Heart right ventricle (tissue), 16 donors: ENCODE results near the gene TRIM31. TPM values are rescaled to one million over a fixed set of nuclear protein-coding genes. Genes with fewer than 3 reads are reported as not detected.

Experiments
- ATAC-seq, 8 donors: fragments of 200-7000 bp; cut with Tn5 transposase; one replicate each; pipeline ENCODE4 v1.9.1; 2020; ENCODE audit warnings: mild to moderate bottlenecking in 8 of 8, moderate library complexity in 8 of 8, moderate number of reproducible peaks in 1 of 8
- DNase-seq, 2 donors: peaks; one replicate each; pipeline ENCODE4 v3.0.0-alpha.2; 2020
- H3K27ac ChIP-seq, 10 donors: fragments of 200-600 bp; sonication (generic) in 2 of 10; one replicate each; pipeline versions ENCODE4 v1.5.0 to v1.8.0; 2020 to 2022; ENCODE audit warnings: mild to moderate bottlenecking in 3 of 10
- H3K27me3 ChIP-seq, 7 donors: fragments of 200-600 bp; one replicate each; pipeline ENCODE4 v1.8.0; 2021 to 2022; ENCODE audit warnings: mild to moderate bottlenecking in 2 of 7
- H3K36me3 ChIP-seq, 9 donors: fragments of 200-600 bp; sonication (generic) in 1 of 9; one replicate each; pipeline versions ENCODE4 v1.5.0 to v1.8.0; 2020 to 2022; ENCODE audit warnings: mild to moderate bottlenecking in 2 of 9
- H3K4me1 ChIP-seq, 9 donors: fragments of 200-600 bp; sonication (generic) in 1 of 9; one replicate each; pipeline versions ENCODE4 v1.5.0 to v1.8.0; 2020 to 2022; ENCODE audit warnings: mild to moderate bottlenecking in 4 of 9
- H3K4me3 ChIP-seq, 10 donors: fragments of 200-600 bp; sonication (generic) in 2 of 10; one replicate each; pipeline versions ENCODE4 v1.5.0 to v1.8.0; 2020 to 2022; ENCODE audit warnings: mild to moderate bottlenecking in 7 of 10, moderate library complexity in 2 of 10
- H3K9me3 ChIP-seq, 11 donors: fragments of 200-600 bp in 10 of 11; sonication (generic) in 2 of 11; one replicate each; pipeline versions ENCODE4 v1.5.0 to v1.8.0; 2013 to 2022; ENCODE audit warnings: mild to moderate bottlenecking in 2 of 11, control low read depth in 1 of 11, moderate library complexity in 1 of 11
- WGBS, 2 donors: extraction: QIAGEN DNeasy Blood & Tissue Kit; methylation state at CpG; one replicate each; pipeline ENCODE4 v1.1.7; 2013; ENCODE audit warnings: inconsistent platforms in 1 of 2; 5-methylcytosine and 5-hydroxymethylcytosine counted together
- intact Hi-C, 10 donors: fragments of 100-400 bp; cut with DNase I; formaldehyde crosslinking; loops; one replicate each; pipeline versions ENCODE4 v1.11.1 to v1.14.2; 2022
- polyA plus RNA-seq, 2 donors: library from polyadenylated mRNA; stranded (reverse); fragments of 200-250 nt; gene quantifications; one replicate each; pipeline ENCODE4 v1.2.3, GENCODE V29; 2013
- total RNA-seq, 10 donors: library from RNA; stranded (reverse); fragmentation: NEBNext Ultra II Directional in 3 of 10; extraction: Animal tissue kit (Norgen Biotek cat#: 25700) in 3 of 10; gene quantifications; one replicate each; pipeline versions ENCODE4 v1.2.1 to v1.2.4, GENCODE V29; 2021 to 2023
- TF ChIP-seq, protein P1 (sequence below), 9 donors: fragments of 200-600 bp; sonication (generic) in 2 of 9; IDR thresholded peaks; one replicate each; pipeline versions ENCODE4 v1.5.0 to v1.8.0; 2021 to 2022; ENCODE audit warnings: antibody characterized with exemption in 9 of 9, mild to moderate bottlenecking in 5 of 9, moderate library complexity in 1 of 9
- donor health status: Arrhythmogenic right ventricular cardiomyopathy.
- donor health status: ischemic (EF 13 %, LVEDD 7.1; RV severe dilation, severe dysfunction).
- donor health status: healthy with polysubstance abuse.
- donor health status: DM: no; HTN: yes; CAD: no.
- donor health status: DM: no; HTN: no; CAD: no.
- donor health status: ischemic (EF 25% LVEDD 6.9; RV normal size, moderate dysfunction).
- donor health status: ischemic (EF 25% LVEDD 5.7; RV mildly dilated, moderate dysfunction).
- donor health status: healthy.
- donor health status: DM: yes; HTN: yes; CAD: no.
- donor health status: Ischemic cardiomyopathy.
- donor health status: ischemic (EF 35%, LVEDD 5.7; RV mildly dilated, moderate dysfunction).
- donor health status: nonischemic (EF 11% LVEDD 7.7; RV severe dilation, severe dysfunction).
- donor health status: DM: yes; HTN: yes; CAD: no.
- donor health status: PGD.
- donor health status: ischemic (EF 29% LVEDD 5.4; RV normal size, mild dysfunction).
- donor health status: nonischemic (EF 23%, LVEDD 6.1; RV moderate dilation, normal function).

Gene TRIM31
- total and polyA plus RNA-seq, 12 donors = not detected

DNA sequence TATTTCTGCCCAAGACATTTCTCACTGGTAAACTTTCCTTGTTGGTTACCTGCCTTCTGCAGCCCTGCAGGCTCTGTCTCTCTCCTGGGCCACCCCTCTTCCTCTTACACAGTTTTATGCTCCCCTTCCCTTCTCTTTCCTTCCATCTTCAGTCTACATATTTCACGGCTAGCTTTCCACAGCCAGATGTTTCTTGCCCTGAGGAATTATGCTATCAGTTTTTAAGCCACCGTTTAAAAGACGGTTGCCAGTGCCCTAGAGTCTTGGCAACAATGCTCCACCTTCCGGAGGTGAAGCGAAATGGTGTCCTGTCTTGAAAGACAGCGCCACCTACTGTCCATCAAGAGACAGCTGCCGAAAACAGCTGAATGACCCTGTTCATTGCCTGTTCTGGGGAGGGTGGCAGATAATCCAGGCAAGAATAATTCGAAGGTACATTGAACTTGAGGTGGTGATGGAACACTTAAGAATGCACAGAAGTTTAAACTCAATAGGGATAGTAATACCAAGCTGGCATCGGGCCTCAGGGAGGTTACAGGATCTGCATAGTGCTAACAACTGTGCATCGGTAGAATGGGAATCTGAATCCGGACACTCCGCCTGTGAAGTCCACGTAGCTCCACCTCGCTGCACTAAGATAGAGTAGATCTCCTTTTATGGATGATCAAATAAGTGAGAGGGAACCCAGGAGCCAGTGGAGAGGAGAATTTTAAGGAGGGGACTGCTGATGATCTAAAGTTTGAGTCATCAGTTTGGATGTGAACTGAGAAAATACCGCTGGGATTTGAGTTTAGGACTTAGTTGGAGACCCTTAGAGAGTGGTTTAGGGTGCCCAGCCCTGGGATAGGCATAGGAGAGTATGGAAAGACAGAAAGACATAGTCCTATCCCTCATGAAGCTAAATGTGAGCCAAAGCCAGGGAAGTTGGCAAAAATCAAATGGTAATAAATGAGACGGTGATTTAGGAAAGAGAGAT is 18.3 kb upstream of the TRIM31 start:
- H3K4me1 ChIP-seq = peaks cover 0 to 17% (median 10%) of the 10 kb centered on the region in 9 donors
- 27 to 30% methylated on average over 16 of the region's 16 CpGs for WGBS, 2 donors
- H3K27ac ChIP-seq = no peak overlapping the region
- H3K27me3 ChIP-seq = peaks cover 10 to 97% (median 83%) of the 10 kb centered on the region in 7 donors
- peak; percentile 65 to 91 (median 85) for ATAC-seq
- TF ChIP-seq, protein P1, sequence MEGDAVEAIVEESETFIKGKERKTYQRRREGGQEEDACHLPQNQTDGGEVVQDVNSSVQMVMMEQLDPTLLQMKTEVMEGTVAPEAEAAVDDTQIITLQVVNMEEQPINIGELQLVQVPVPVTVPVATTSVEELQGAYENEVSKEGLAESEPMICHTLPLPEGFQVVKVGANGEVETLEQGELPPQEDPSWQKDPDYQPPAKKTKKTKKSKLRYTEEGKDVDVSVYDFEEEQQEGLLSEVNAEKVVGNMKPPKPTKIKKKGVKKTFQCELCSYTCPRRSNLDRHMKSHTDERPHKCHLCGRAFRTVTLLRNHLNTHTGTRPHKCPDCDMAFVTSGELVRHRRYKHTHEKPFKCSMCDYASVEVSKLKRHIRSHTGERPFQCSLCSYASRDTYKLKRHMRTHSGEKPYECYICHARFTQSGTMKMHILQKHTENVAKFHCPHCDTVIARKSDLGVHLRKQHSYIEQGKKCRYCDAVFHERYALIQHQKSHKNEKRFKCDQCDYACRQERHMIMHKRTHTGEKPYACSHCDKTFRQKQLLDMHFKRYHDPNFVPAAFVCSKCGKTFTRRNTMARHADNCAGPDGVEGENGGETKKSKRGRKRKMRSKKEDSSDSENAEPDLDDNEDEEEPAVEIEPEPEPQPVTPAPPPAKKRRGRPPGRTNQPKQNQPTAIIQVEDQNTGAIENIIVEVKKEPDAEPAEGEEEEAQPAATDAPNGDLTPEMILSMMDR (IDR thresholded peaks at IDR 0.05) = peak; percentile 83 to 100 (median 97)
- H3K4me3 ChIP-seq = no peak overlapping the region
- no peaks in the 10 kb centered on the region for H3K36me3 ChIP-seq
- intact Hi-C loops = loop anchor here in 7 of 10 donors (1.0 to 10.0 kb wide), 7 partner anchors 26 to 286 kb away; no protein-coding TSS in a partner anchor
- DNase-seq = peak in 1 of 2 donors; percentile 71
- H3K9me3 ChIP-seq = no peaks in the 10 kb centered on the region

DNA sequence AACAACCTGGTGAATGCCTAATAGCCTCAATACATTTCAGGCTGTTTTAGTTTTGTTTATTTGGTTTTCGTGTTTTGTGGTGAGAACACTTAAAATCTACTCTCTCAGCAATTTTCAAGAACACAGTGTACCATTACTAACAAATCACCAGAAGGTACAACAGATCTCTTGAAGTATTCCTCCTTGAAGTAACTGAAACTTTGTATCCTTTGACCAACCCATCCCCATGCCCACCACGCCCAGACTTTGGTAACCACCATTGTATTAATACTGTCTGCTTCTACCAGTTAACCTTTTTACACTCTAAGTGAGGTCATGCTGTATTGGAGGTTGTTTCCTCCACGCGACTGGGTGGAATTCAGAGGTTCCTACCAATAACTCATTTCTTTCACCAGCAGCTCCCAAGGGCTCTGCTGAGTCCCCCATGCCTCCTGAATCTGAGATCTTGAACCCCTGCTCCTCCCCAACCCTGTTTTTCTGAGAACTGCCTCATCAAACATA is 17.3 kb upstream of the TRIM31 start:
- 67 to 79% methylated on average over 4 of the region's 4 CpGs for WGBS, 2 donors
- DNase-seq (no peak), ATAC-seq (no peak)
- peaks cover 10 to 97% (median 84%) of the 10 kb centered on the region in 7 donors for H3K27me3 ChIP-seq
- intact Hi-C loops = loop anchor here in 7 of 10 donors (2.0 to 10.0 kb wide), 6 partner anchors 25 to 285 kb away; no protein-coding TSS in a partner anchor
- no peaks in the 10 kb centered on the region for H3K36me3 ChIP-seq
- H3K4me3 ChIP-seq = no peak overlapping the region
- H3K9me3 ChIP-seq = no peaks in the 10 kb centered on the region
- TF ChIP-seq, protein P1 (IDR thresholded peaks at IDR 0.05) = no peak
- H3K4me1 ChIP-seq = peaks cover 0 to 17% (median 10%) of the 10 kb centered on the region in 9 donors
- H3K27ac ChIP-seq = no peak overlapping the region

DNA sequence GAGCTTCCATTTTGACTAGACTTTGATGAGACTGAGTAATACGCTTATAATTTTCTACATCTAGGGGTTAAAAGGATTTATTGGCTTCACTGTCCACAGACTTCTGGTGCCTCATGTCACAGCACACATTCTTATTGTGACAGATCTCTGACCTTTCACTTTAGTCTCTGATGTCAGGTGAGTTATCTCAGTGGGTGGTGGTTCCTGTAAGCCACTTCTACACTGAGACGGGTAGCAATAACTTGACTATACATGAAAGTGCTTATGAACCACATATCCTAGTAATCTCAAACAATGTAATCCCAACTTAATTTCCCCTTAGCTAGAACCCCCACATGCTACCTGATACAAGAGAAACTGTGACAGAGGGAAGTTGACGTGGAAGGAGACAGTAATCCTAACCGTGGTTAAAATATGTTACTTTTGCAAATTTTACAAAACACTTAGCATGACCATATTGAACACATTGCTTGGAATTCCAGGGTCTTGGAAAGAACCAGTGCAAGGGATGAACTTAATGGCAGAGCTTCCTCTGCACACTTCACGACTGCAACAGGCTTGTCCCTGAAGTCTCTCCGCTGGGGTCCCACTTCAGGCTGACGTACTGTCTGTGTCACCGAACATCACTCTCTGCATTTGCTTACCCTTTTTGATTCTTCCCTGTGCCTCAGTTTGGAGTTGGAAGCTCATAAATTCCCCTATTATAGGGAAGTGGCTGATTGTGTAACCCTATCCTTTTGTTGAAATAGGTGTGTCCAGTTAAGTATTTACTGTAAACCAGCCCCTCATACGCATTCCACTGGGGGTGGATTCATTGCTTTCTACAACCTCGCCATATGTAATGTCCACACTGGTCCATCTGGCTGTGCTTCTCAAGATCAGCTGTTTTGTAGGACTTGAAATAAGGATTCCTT is 16.6 kb upstream of the TRIM31 start:
- H3K36me3 ChIP-seq = no peaks in the 10 kb centered on the region
- DNase-seq (no peak), ATAC-seq (no peak)
- H3K4me3 ChIP-seq = no peak overlapping the region
- peaks cover 10 to 95% (median 86%) of the 10 kb centered on the region in 7 donors for H3K27me3 ChIP-seq
- H3K4me1 ChIP-seq = peaks cover 0 to 17% (median 10%) of the 10 kb centered on the region in 9 donors
- TF ChIP-seq, protein P1 (IDR thresholded peaks at IDR 0.05) = no peak
- H3K9me3 ChIP-seq = no peaks in the 10 kb centered on the region
- H3K27ac ChIP-seq = no peak overlapping the region
- WGBS, 2 donors = 65 to 77% methylated on average over 10 of the region's 10 CpGs
- intact Hi-C loops = loop anchor here in 8 of 10 donors (2.0 to 10.0 kb wide), 7 partner anchors 25 to 285 kb away; no protein-coding TSS in a partner anchor
